Stimulated activated naive B cell treated with anti-CD40 and anti-IgM and Interleukin-4, amounts not matched to agents 10 μg/mL and 1 μg/mL and 100 μg/mL, for 72 hours (primary cell): ENCODE results near the gene PLCB1.
"Not testable (repeated sequence)": the region's sequence is repeated elsewhere in the genome, so short reads cannot be mapped to it uniquely, and the experiment has no call there.

Experiments used
- ATAC-seq, 2 donors: fragments of 150-1000 bp; cut with Tn5 transposase; replicated peaks; 2 replicates each; pipeline ENCODE4 v1.10.0; 2021; ENCODE audit warnings: moderate library complexity in 1 of 2
- DNase-seq: peaks from one replicate; pipeline ENCODE4 v3.0.0; 2021
- H3K27ac Mint-ChIP-seq: one replicate; pipeline ENCODE4 v1.8.0; 2022; ENCODE audit warnings: mild to moderate bottlenecking, mixed read lengths
- H3K27me3 Mint-ChIP-seq, 2 donors: one replicate each; pipeline ENCODE4 v1.8.0; 2022; ENCODE audit warnings: mixed read lengths in 2 of 2
- H3K36me3 Mint-ChIP-seq, 2 donors: one replicate each; pipeline ENCODE4 v1.8.0; 2022; ENCODE audit warnings: mixed read lengths in 2 of 2, mild to moderate bottlenecking in 1 of 2
- H3K4me1 Mint-ChIP-seq, 2 donors: one replicate each; pipeline ENCODE4 v1.8.0; 2022; ENCODE audit warnings: mixed read lengths in 2 of 2, mild to moderate bottlenecking in 1 of 2
- H3K4me3 Mint-ChIP-seq, 2 donors: one replicate each; pipeline ENCODE4 v1.8.0; 2022; ENCODE audit warnings: mild to moderate bottlenecking in 2 of 2, mixed read lengths in 2 of 2, moderate library complexity in 1 of 2
- H3K9me3 Mint-ChIP-seq, 2 donors: one replicate each; pipeline ENCODE4 v1.8.0; 2022; ENCODE audit warnings: mixed read lengths in 2 of 2, mild to moderate bottlenecking in 1 of 2

PLCB1 gene

GRCh38 chr20:8640461-8640860 is 508.4 kb downstream of the PLCB1 start:
- DNase-seq (no peak), ATAC-seq (no peak)
- Mint-ChIP-seq H3K36me3 (peaks cover 0 to 2% of the 10 kb centered on the region in 2 donors), H3K4me1 (peaks cover 2 to 6% of the 10 kb centered on the region in 2 donors), H3K9me3 (peaks cover 0 to 2% of the 10 kb centered on the region in 2 donors), H3K27me3 (no peaks in the 10 kb centered on the region), H3K4me3 (no peak overlapping the region), H3K27ac (no peak overlapping the region)

- no peaks in the 10 kb centered on the region for H3K27me3 Mint-ChIP-seq
- no peak for DNase-seq
These were observed 510.2 kb downstream of the PLCB1 start for GRCh38 chr20:8642247-8642646.

GRCh38 chr20:8644468-8644867 is 512.4 kb downstream of the PLCB1 start:
- not testable (repeated sequence) for ATAC-seq, H3K4me3 Mint-ChIP-seq, H3K9me3 Mint-ChIP-seq, DNase-seq, H3K27me3 Mint-ChIP-seq, H3K36me3 Mint-ChIP-seq, H3K4me1 Mint-ChIP-seq, H3K27ac Mint-ChIP-seq

More at GRCh38 chr20:8642247-8642646, 510.2 kb downstream of the PLCB1 start:
- H3K4me1 Mint-ChIP-seq = peaks cover 2 to 6% of the 10 kb centered on the region in 2 donors
- H3K36me3 Mint-ChIP-seq = peaks cover 0 to 2% of the 10 kb centered on the region in 2 donors
- H3K9me3 Mint-ChIP-seq = peaks cover 0 to 2% of the 10 kb centered on the region in 2 donors
- H3K27ac Mint-ChIP-seq = no peak overlapping the region
- H3K4me3 Mint-ChIP-seq = no peak overlapping the region
- ATAC-seq = no peak

GRCh38 chr20:8645326-8645725 is 513.3 kb downstream of the PLCB1 start:
- Mint-ChIP-seq H3K9me3 (peaks cover 0 to 2% of the 10 kb centered on the region in 2 donors), H3K4me3 (no peak overlapping the region), H3K36me3 (peaks cover 0 to 1% of the 10 kb centered on the region in 2 donors), H3K27me3 (no peaks in the 10 kb centered on the region), H3K27ac (no peak overlapping the region), H3K4me1 (no peaks in the 10 kb centered on the region)
- ATAC-seq (no peak), DNase-seq (no peak)

GRCh38 chr20:8646033-8646441 is 514.0 kb downstream of the PLCB1 start:
- Mint-ChIP-seq H3K4me3 (no peak overlapping the region), H3K4me1 (no peaks in the 10 kb centered on the region), H3K27ac (no peak overlapping the region), H3K9me3 (peaks cover 0 to 2% of the 10 kb centered on the region in 2 donors), H3K36me3 (peaks cover 0 to 1% of the 10 kb centered on the region in 2 donors), H3K27me3 (no peaks in the 10 kb centered on the region)
- DNase-seq = no peak
- no peak for ATAC-seq

- H3K9me3 Mint-ChIP-seq = peaks cover 0 to 2% of the 10 kb centered on the region in 2 donors
- H3K4me3 Mint-ChIP-seq = no peak overlapping the region
- no peak overlapping the region for H3K27ac Mint-ChIP-seq
- peaks cover 0 to 1% of the 10 kb centered on the region in 2 donors for H3K36me3 Mint-ChIP-seq
- ATAC-seq (no peak), DNase-seq (no peak)
- no peaks in the 10 kb centered on the region for H3K4me1 Mint-ChIP-seq
- H3K27me3 Mint-ChIP-seq = no peaks in the 10 kb centered on the region
These were observed 514.6 kb downstream of the PLCB1 start for GRCh38 chr20:8646716-8647115.

- DNase-seq = no peak
- Mint-ChIP-seq H3K36me3 (peaks cover 0 to 1% of the 10 kb centered on the region in 2 donors), H3K4me1 (no peaks in the 10 kb centered on the region), H3K27me3 (no peaks in the 10 kb centered on the region), H3K9me3 (peaks cover 0 to 2% of the 10 kb centered on the region in 2 donors), H3K27ac (no peak overlapping the region), H3K4me3 (no peak overlapping the region)
- no peak for ATAC-seq
These were observed 515.9 kb downstream of the PLCB1 start for GRCh38 chr20:8647961-8648441.

GRCh38 chr20:8648466-8648865 is 516.4 kb downstream of the PLCB1 start:
- no peak for DNase-seq
- Mint-ChIP-seq H3K9me3 (no peaks in the 10 kb centered on the region), H3K4me3 (no peak overlapping the region), H3K4me1 (no peaks in the 10 kb centered on the region), H3K27me3 (no peaks in the 10 kb centered on the region), H3K27ac (no peak overlapping the region), H3K36me3 (peaks cover 0 to 1% of the 10 kb centered on the region in 2 donors)
- no peak for ATAC-seq

GRCh38 chr20:8652396-8652795 is 520.3 kb downstream of the PLCB1 start:
- H3K4me1 Mint-ChIP-seq = no peaks in the 10 kb centered on the region

GRCh38 chr20:8654486-8654885 is 522.4 kb downstream of the PLCB1 start:
- H3K36me3 Mint-ChIP-seq = no peaks in the 10 kb centered on the region
- H3K9me3 Mint-ChIP-seq = no peaks in the 10 kb centered on the region
- no peaks in the 10 kb centered on the region for H3K4me1 Mint-ChIP-seq
- ATAC-seq = no peak
- no peak overlapping the region for H3K4me3 Mint-ChIP-seq
- no peak for DNase-seq
- no peaks in the 10 kb centered on the region for H3K27me3 Mint-ChIP-seq
- H3K27ac Mint-ChIP-seq = no peak overlapping the region

More at GRCh38 chr20:8652396-8652795, 520.3 kb downstream of the PLCB1 start:
- no peaks in the 10 kb centered on the region for H3K9me3 Mint-ChIP-seq
- ATAC-seq (no peak), DNase-seq (no peak)
- no peak overlapping the region for H3K27ac Mint-ChIP-seq
- H3K27me3 Mint-ChIP-seq = no peaks in the 10 kb centered on the region
- H3K4me3 Mint-ChIP-seq = no peak overlapping the region
- peaks cover 0 to 1% of the 10 kb centered on the region in 2 donors for H3K36me3 Mint-ChIP-seq

- H3K9me3 Mint-ChIP-seq = no peaks in the 10 kb centered on the region
- no peak overlapping the region for H3K4me3 Mint-ChIP-seq
- H3K27ac Mint-ChIP-seq = no peak overlapping the region
- DNase-seq (no peak), ATAC-seq (no peak)
- H3K4me1 Mint-ChIP-seq = no peaks in the 10 kb centered on the region
- no peaks in the 10 kb centered on the region for H3K27me3 Mint-ChIP-seq
- no peaks in the 10 kb centered on the region for H3K36me3 Mint-ChIP-seq
These were observed 524.3 kb downstream of the PLCB1 start for GRCh38 chr20:8656335-8656734.

- H3K9me3 Mint-ChIP-seq = no peaks in the 10 kb centered on the region
- no peak overlapping the region for H3K4me3 Mint-ChIP-seq
- DNase-seq (no peak), ATAC-seq (no peak)
- H3K27ac Mint-ChIP-seq = no peak overlapping the region
- no peaks in the 10 kb centered on the region for H3K27me3 Mint-ChIP-seq
- H3K4me1 Mint-ChIP-seq = no peaks in the 10 kb centered on the region
- H3K36me3 Mint-ChIP-seq = no peaks in the 10 kb centered on the region
These were observed 525.6 kb downstream of the PLCB1 start for GRCh38 chr20:8657664-8658063.

GRCh38 chr20:8658103-8658502 is 526.0 kb downstream of the PLCB1 start:
- ATAC-seq = no peak
- Mint-ChIP-seq H3K27ac (no peak overlapping the region), H3K4me3 (no peak overlapping the region), H3K27me3 (no peaks in the 10 kb centered on the region), H3K36me3 (no peaks in the 10 kb centered on the region), H3K4me1 (no peaks in the 10 kb centered on the region), H3K9me3 (no peaks in the 10 kb centered on the region)
- no peak for DNase-seq

GRCh38 chr20:8661229-8661952 is 529.3 kb downstream of the PLCB1 start:
- H3K9me3 Mint-ChIP-seq = no peaks in the 10 kb centered on the region
- no peak overlapping the region for H3K27ac Mint-ChIP-seq
- ATAC-seq = peak in 1 of 2 donors; percentile 14
- no peaks in the 10 kb centered on the region for H3K4me1 Mint-ChIP-seq
- H3K4me3 Mint-ChIP-seq = no peak overlapping the region
- no peaks in the 10 kb centered on the region for H3K27me3 Mint-ChIP-seq
- no peaks in the 10 kb centered on the region for H3K36me3 Mint-ChIP-seq
- DNase-seq = no peak

- no peak for DNase-seq
- Mint-ChIP-seq H3K27ac (no peak overlapping the region), H3K36me3 (no peaks in the 10 kb centered on the region), H3K9me3 (no peaks in the 10 kb centered on the region), H3K4me3 (no peak overlapping the region), H3K4me1 (no peaks in the 10 kb centered on the region), H3K27me3 (no peaks in the 10 kb centered on the region)
- no peak for ATAC-seq
These were observed 530.4 kb downstream of the PLCB1 start for GRCh38 chr20:8662433-8662954.
